ENCODE measurements around the gene GUCD1. TPM values are rescaled to one million over a fixed set of nuclear protein-coding genes. Genes with fewer than 3 reads are reported as not detected.

Gene GUCD1
- total RNA-seq, 1 donor from 2014 or later: 100 TPM

- DNase-seq: peak; percentile 48
Observed at GRCh38 chr22:24503137-24503842, 51.6 kb downstream of the GUCD1 start.

DNA sequence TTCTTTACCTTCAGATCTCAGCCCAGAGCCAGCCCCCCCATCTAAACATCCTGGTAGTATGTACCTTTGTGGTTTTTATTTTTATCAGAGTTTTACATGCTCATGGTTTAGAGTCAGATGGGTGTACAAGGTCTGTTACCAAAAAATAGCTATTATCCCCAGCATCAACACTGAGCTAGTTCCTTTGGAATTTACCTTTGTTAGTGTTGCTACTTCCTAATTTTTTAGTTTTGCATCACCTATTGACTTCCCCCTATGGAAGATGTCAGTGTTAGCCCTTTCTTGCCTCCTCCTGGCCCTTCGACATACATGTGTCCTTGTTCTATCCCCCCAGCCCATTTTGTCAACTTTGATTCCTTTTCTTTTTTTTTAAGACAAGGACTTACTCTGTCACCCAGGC is 52.4 kb downstream of the GUCD1 start:
- DNase-seq: no peak

DNA sequence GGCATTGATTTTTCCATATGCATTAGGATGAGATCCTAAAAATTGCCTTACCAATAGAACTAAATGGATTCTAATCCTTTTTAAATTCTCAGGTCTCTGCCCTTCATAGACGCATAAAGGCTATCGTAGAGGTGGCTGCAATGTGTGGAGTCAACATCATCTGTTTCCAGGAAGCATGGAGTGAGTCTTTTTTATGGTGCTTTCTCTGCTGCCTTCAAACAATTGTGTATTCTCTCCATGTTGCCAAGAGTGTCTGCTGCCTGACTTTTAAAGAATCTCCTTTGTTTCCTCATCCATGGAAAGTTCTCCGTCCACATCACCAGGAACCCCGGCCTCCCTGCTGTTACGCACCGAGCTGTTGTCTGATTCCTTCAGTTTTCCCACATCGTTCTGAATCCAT is 52.9 kb downstream of the GUCD1 start:
- DNase-seq: no peak

DNA sequence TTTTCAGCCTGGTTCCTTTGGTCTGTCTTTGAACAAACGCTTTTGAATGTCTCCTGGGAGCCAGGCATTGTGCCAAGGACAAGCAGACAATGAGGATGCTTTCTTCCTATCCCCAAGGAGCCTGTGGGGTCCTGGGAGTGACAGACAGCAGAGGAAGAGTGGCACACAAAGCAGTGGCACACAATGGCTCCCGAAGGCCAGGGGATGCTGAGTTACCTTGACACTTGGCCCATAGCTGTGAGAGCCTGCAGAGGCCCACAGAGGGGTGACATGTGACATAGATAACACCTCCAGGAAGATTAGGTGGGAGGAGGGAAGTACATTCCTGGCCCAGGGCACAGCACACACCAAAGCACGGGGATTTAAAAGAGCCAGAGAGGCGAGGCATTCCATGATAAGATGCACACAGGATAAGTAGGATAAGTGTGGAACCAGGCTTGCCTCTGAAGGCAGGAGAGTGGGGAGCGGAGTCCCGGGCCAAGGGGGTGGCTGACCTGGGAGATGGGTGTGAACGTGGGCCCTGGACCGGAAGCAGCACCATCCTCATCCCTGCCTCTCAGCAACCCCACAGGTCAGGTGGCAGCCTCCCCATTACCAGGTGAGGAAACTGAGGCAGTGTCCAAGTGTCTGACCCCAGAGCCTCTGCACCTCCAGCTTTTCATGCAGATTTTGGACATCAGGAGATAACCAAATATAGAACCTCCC is 53.5 kb downstream of the GUCD1 start:
- DNase-seq: no peak

DNA sequence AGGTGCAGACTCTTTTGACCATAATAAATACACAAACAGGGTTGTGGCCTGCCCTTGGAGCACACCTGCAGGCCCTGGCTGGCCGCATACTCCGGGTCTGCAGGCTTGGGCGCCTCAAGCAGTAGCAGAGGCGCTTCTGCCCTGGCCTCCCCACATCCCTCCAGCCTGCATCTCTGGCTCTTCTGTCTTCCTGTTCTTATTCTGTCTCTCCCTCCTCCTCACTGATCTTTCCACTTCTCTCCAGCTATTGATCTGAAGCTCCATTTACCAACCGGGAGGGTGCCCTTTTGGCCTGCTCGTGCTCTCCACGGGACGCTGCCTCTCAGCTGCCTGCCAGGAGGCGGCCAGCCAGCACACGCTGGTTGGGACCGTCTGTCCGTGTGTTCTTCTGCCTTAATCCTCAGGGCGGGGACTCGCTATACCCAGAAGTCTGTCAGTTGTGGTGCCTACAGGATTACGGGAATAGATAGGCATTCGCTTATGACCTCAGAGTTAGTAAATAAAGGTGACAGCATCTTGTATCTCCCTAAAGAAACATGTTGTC is 54.6 kb downstream of the GUCD1 start:
- DNase-seq: peak; percentile 73

- DNase-seq: no peak
Observed at GRCh38 chr22:24499706-24500276, 55.1 kb downstream of the GUCD1 start.

DNA sequence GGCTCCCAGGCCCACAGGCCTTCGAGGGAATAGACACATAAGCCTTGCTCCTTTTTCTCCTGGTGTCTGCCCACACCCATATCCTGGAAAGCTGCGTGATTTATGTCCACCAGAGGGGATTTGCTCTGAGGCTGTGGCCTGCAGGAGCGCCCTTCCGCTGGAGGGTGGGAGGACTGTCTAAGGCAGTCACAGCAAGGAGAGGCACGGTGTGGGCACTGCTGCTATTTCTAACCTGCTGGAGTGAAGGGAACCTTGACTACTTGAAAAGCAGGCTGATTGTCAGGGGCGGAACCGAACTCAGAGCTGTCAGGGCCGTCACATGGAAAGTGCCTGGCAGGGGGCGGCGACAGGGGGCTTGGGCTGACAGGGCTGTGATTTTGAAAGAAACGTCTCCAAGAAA is 56.1 kb downstream of the GUCD1 start:
- no peak for DNase-seq

- no peak for DNase-seq
Observed at GRCh38 chr22:24497841-24498258, 57.1 kb downstream of the GUCD1 start.

DNA sequence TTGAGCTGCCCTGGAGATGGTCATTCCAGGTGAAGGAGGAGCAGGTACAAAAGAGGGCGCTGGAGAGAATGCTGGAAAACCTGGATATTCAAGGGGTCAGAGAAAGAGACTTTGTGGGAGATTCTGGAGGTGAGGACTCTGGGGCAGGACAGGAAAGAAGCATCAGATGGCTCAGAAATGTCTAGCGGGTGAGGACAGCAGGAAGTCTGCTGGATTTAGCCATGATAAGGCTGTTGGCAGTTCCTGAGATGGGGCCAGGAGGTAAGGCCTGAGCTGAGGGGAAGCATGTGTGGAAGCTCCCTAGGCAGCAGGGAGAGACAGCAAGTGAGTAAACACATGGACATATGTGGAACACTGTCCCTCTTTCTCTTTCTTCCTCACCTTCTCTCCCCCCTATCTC is 58.3 kb downstream of the GUCD1 start:
- no peak for DNase-seq

DNA sequence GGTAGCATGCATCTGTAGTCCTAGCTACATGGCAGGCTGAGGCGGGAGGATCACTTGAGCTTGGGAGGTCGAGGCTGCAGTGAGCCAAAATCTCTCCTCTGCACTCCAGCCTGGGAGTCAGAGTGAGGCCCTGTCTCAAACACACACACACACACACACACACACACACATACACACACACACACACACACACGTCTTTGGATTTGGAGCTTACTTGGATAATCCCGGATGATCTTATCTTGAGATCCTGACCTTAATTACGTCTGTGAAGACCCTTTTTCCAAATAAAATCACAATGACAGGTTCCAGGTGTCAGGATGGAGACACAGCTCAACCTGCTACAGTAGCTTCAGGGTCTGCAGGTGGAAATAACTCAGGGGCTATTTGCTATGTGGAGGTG is 58.7 kb downstream of the GUCD1 start:
- DNase-seq: no peak

GRCh38 chr22:24495365-24495675 is 59.6 kb downstream of the GUCD1 start:
- no peak for DNase-seq

GRCh38 chr22:24494528-24495364 is 60.2 kb downstream of the GUCD1 start, which contains the start of gene UPB1:
UPB1 (plus strand) TSS chr22:24495332; CDS start chr22:24495404, 72 bp downstream.
- no peak for DNase-seq

- DNase-seq: no peak
Observed at GRCh38 chr22:24494167-24494527, 60.8 kb downstream of the GUCD1 start.

GRCh38 chr22:24492391-24492790 is 62.5 kb downstream of the GUCD1 start:
- no peak for DNase-seq

Other genes with a start within 250 kb of the GUCD1 start
- 20.7 TPM for gene ADORA2A, start 127.5 kb downstream of the GUCD1 start, total RNA-seq
- gene UPB1, start 59.8 kb downstream of the GUCD1 start, total RNA-seq: 0.21 TPM
- 169 TPM for gene SNRPD3, start 861 bp upstream of the GUCD1 start, total RNA-seq
- gene LRRC75B, start 37.9 kb upstream of the GUCD1 start, total RNA-seq: 7.6 TPM
- 1.1 TPM for gene GGT1, start 48.1 kb upstream of the GUCD1 start, total RNA-seq
- gene PIWIL3, start 219.6 kb upstream of the GUCD1 start, total RNA-seq: not detected